Stimulated activated CD4-positive, alpha-beta T cell treated with anti-CD3 and anti-CD28 coated beads, Interleukin-15, amount 100 ng/mL, for 24 hours (primary cell): ENCODE data around the gene PIAS4.

Source experiments
- DNase-seq: peaks from one replicate; pipeline ENCODE4 v3.0.0-alpha.2; 2020

The PIAS4 gene

GRCh38 chr19:3977242-3978143, 30.0 kb upstream of the PIAS4 start:
- DNase-seq: peak; percentile 26

DNA sequence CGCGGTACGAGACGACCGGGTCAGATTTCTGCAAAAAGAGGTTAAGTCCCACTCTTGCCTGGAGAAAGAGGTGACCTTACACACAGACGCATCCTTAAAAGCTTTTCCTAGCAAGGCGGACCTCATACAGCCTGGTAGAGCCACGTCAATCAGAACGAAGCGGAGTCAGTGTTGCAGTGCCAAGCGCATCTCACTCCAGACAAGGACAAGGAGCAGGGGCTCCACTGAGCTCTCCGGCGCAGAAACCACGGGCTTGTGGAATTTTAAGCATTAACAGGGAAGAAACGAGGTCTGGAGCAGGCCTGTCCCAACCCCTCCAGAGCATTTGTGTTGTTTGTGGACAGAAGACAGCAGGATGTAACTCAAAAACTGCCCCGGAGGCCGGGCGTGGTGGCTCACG, 29.4 kb upstream of the PIAS4 start:
- no peak for DNase-seq

DNA sequence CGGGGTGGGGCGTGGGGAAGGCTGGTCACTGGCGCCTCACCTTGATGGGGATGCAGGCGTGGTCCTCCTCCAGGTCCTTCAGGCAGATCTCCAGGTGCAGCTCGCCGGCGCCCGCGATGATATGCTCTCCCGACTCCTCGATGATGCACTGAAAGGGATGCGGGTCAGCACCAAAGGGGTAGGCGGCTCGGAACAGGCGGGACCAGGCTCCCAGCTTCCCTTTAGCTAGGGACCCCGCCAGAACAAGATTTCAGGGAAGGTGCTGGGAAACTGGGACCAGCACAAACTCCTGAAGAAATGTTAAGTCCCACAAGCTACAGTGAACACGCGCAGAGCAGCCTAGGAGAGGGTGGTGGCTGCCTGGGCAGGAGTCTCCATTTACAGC, 28.3 kb upstream of the PIAS4 start:
- DNase-seq: peak; percentile 30

DNA sequence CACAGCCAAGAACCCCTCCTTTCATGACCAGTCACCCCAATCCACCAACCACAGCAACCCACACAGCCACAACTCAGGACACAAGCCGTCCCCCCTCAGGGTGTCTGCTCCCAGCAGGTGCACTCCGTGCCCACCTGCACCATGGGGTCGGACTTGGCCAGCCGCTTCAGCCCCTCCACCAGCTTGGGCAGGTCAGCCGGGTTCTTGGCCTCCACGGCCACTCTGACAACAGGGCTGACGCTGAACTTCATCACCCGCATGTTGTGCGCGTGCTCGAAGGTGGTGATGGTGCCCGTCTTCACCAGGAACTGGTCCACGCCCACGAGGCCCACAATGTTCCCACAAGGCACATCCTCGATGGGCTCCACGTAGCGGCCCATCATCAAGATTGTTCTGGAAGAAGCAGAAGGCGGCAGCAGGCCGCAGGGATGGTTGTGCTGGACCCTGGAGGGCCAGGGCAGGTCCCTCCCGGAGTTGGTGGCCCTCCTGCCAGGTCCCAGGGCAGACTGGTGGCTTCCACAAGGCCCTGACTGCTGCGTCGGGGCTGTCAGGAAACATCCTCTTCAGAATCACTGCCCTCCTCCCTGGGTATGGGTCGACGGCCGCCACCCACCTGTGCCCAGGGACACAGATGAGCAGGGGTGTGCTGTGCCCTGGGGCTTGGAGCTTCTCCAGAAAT, 27.7 kb upstream of the PIAS4 start:
- DNase-seq: peak; percentile 27

DNA sequence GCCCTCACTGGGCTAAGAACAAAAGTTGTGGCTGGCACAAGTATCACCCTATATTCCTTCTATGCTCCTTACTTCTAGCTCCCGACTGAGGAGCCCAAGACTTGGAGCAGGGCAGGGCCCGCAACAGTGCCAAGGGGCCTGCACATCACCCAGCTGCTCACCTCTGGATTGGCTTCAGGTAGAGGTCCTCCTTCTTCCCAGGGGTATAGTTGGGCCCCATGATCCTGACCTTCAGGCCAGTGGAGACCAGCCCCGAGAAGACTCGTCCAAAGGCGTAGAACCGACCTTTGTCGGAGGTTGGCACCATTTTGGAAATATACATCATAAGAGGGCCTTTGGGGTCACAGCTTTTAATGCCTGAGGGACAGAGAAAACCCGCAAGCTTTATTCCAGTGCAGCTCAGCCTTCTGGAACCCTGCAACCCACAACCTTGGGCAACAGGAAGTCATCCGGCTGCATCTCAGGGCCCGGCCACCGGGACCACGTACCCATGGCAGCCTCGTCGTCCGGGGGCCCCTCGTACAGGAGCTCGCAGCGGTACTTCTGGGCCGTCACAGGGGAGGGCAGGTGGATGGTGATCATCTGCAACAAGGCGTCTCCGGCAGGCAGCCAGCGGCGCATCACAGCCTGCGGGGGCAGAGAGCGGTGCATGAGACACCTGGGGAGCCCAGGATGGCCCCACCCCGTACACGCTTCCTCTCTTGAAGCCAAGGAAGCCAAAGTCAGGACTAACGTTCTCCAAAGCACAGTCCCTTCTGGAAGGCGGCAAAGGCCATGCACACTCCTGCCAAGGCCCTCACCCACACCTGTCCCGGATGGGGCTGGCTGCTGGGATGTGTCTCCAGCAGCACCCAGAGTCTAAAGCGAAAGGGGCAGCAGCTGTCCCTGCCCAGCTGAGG, 26.9 kb upstream of the PIAS4 start:
- peak; percentile 14 for DNase-seq

GRCh38 chr19:3981373-3981735, 26.2 kb upstream of the PIAS4 start:
- peak; percentile 15 for DNase-seq

DNA sequence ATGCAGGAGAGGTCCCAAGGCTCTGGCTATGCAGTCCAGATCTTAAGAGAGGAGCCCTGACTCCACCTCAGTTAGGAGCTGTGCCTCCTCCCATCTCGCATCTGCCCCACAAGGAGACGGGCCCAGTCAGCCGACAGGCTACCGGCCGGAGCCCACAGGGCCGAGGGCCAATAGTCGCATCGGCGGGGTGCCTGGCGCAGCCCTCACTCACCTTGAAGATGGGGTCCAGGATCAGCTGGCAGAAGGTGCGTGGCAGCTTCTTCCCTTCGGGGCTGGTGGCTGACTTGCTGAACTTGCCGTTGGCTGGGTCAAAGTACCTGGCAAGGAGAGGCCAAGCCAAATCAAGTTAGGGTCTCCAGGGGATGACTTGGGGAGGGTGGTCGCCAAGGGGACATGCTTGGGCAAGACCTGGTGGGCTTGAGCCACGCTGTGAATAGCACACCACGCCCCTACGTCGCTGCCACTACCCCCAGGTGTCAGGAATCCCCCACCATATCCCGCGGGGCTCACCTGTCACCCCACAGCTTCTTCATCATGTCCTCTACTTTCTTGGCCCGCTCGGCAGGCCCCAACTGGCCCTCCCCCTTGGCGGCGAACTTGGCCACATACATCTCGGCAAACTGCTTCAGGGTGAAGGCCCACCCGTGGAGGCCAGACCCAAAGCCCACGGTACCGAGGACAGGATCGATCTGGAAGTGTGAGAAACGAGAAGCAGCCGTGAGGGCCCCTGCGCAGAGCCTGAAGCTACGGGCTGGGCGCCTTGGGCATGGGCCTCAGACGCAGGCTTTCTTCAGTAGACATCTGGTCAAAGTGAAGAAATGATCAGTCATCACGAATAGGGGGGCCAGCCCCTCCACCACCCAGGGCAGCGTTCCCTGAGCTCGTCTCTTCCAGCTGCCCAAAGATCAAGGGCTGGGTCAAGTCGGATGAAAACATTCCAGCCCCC, 25.5 kb upstream of the PIAS4 start:
- no peak for DNase-seq

DNA sequence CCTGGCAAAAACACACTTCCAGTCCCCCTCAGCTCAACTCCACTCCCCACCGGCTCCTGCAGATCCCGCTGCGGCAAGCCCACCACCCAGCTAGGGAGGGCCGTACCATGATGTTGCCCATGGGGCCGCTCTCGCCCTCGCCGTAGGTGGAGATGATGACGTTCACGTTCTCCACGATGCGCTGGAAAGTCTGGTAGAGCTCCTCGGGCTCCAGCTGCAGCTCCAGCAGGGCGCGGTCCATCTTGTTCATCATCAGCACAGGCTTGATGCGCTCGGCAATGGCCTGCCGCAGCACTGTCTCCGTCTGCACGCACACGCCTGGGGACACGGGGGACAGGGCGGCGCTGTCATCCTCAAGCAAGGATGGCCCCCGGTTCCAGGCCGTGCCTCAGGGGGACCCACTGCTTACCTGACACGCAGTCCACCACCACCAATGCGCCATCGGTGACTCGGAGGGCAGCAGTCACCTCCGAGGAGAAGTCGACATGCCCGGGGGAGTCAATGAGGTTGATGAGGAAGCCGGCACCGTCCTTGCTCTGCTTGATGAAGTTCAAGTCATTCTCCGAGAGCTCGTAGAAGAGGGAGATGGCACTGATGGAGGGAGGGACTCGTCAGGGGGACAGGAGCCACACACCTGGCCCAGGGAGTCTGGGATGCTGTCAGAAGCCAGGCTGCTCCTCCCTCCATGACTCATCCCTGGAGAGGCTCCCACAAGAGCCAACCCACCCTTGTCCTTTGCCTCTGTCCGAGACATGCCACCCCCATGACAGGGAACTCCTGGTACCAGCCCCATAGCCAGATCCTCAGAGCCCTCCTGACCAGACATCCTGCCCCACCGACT, 24.6 kb upstream of the PIAS4 start:
- peak; percentile 42 for DNase-seq

DNA sequence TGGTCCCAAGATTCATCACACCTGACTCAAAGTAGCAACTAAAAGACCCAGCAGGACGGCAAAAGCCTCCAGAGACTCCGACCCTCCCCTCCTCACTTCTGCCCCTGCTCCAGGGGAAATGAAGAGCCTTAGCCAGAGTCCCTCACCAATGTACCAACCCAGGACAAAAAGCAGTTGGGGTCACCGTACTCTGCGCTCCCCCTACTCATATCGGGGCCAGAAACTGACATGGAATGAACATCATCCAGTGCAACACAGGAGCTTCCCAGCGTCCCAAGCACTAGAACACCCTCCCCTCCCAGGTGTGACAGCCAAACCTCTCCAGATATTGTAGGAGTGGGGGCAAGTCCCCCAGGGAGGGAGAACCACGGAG, 24.0 kb upstream of the PIAS4 start:
- DNase-seq: no peak

DNA sequence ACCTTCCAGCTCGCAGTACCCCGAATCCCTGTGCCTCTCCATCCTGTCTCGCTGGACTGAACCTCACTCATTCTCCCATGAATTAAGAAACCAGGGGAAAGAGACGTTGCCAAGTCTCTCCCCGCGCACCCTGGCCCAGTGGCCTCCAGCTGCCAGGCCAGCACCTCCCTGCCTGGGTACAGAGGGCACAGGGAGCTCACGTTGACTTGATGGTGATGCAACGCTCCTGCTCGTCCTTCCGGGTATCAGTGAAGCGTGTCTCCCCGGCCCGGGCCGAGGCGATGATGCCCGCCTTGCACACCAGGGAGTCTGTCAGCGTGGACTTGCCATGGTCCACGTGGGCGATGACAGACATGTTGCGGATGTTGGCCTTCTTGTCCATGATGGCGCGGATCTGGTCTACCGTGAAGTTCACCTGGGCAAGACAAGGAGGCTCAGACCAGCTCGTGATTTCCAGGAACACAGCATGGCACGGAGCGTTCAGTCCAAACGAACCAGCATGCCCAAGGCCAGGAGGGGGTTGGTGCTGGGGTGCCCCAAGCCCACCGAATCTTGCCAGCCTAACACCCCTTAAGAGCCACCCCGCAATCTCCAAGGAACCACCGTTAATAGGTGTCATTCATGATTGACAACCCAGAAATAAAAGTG, 23.5 kb upstream of the PIAS4 start:
- peak; percentile 62 for DNase-seq

- DNase-seq: peak; percentile 36
Measured at GRCh38 chr19:3984584-3984907, 23.0 kb upstream of the PIAS4 start.

- peak; percentile 90 for DNase-seq
Measured at GRCh38 chr19:3984908-3985642, 22.5 kb upstream of the PIAS4 start, which contains the start of gene EEF2. Gene EEF2 (minus strand): TSS chr19:3985463. CDS start chr19:3985380, 83 bp downstream.

DNA sequence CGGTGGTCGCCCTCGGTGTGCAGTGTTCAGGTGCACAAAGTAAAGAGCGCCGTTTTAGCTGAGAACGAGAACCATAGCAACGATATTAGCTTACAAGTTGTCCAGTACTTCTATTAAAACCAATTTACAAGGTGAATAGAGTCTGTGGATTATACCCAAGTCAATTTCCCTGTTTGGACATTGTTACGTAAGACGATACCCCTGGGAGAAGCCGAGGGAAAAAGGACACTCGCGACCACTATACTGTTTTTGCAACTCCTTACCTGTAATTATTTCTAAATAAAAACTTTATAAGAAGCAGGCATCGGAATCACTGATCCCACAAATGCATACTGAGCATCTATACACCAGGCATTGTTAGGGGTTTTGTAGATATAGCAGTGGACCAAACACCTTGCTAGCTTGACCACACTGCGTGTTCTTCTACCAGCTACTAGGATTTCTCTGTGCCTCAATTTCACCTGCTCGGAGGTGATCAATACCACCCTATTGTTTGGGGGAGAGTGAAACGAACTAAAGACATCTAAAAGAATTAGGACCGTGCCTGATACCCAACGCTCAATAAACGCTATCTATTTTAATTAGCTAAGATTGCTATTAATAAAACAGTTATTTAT, 21.8 kb upstream of the PIAS4 start:
- no peak for DNase-seq

DNA sequence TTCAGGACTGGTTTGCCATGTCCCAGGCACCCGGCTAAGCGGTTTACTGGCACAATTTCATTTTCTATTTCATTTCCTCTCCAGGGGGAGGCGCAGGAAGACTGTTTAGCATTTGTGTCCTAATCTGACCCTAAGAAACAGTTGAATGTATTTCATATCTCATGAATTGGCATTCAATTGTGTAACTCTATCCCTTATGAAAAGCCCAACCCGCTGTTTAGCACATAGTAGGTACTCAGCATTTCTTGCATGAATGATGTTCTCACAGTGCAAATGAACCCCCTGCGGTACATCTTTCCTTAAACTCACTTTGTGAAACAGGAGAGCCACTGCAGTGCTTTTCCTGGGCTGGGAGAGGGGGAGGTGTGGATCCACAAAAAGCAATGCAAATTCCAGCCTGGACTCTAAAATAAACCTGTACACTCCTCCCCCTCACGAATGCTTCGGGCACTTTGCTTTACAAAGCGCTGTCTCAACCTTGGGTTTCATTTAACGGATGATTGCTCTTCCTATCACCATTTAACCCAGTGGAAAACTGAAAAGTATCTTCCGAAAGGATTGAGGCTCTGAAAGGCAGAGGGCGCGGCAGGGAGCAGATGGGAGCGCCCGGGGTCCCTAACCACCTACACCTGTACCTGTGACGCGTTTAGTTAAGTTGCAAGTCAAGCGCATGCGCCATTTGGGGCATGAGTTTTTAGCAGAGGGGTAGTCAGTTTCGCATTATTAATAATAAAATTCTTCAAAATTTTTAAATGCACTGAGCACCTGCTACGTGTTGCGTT, 21.1 kb upstream of the PIAS4 start:
- peak; percentile 70 for DNase-seq

GRCh38 chr19:3987619-3988371, 19.7 kb upstream of the PIAS4 start:
- peak; percentile 92 for DNase-seq

DNA sequence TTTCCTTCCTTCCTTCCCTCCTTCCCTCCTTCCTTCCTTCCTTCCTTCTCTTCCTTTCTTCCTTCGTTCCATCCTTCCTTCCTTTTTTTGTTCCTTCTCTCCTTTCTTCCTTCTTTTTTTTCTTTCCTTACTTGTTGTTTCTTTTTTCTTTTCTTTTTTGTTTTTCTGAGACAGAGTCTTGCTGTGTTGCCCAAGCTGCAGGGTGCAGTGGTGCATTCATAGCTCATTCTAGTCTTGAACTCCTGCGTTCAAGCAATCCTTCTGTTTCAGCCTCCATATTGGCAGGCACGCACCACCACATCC, 16.8 kb upstream of the PIAS4 start:
- DNase-seq: no peak

GRCh38 chr19:3995607-3996006, 11.9 kb upstream of the PIAS4 start:
- no peak for DNase-seq
